PC-9 (cell line): ENCODE data around the gene PRDM15.

ENCODE experiments used
- EZH2 ChIP-seq: fragments of 200-600 bp; sonication (generic); IDR thresholded peaks from 2 replicates; pipeline ENCODE4 v1.8.0; 2017; ENCODE audit warnings: antibody characterized with exemption, low read depth
- TF ChIP-seq, protein P1 (sequence below): fragments of 200-600 bp; sonication (generic); conservative IDR thresholded peaks from 2 replicates; pipeline ENCODE4 v1.6.1; 2017; ENCODE audit warnings: mixed run types, antibody characterized with exemption, mild to moderate bottlenecking, moderate library complexity

DNA sequence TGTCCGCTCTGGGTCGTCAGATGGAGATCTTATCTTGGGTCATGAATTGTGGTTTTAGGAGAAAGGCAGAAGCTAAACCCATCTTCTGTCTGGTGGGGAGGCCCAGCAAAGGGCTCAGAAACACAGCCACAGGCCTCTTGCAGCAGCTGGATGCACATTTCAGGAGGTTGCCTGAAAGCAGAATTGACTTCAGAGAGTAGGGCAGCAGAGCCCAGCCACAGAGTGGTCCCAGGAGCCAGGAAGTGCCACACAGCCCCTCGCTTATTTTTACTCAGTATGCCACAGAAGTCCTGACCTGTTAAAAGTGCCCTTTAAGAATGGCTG is 104.0 kb downstream of the PRDM15 start:
- TF ChIP-seq, protein P1, sequence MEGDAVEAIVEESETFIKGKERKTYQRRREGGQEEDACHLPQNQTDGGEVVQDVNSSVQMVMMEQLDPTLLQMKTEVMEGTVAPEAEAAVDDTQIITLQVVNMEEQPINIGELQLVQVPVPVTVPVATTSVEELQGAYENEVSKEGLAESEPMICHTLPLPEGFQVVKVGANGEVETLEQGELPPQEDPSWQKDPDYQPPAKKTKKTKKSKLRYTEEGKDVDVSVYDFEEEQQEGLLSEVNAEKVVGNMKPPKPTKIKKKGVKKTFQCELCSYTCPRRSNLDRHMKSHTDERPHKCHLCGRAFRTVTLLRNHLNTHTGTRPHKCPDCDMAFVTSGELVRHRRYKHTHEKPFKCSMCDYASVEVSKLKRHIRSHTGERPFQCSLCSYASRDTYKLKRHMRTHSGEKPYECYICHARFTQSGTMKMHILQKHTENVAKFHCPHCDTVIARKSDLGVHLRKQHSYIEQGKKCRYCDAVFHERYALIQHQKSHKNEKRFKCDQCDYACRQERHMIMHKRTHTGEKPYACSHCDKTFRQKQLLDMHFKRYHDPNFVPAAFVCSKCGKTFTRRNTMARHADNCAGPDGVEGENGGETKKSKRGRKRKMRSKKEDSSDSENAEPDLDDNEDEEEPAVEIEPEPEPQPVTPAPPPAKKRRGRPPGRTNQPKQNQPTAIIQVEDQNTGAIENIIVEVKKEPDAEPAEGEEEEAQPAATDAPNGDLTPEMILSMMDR: no peak
- TF ChIP-seq EZH2: no peak
